Central memory CD4-positive, alpha-beta T cell (primary cell): ENCODE data around the gene DDX41.
A peak's percentile ranks its signal among the peaks of the same experiment; 100 is the strongest.

Experiments
- DNase-seq: peaks from one replicate; pipeline ENCODE4 v3.0.0; 2022

DDX41 gene

DNA sequence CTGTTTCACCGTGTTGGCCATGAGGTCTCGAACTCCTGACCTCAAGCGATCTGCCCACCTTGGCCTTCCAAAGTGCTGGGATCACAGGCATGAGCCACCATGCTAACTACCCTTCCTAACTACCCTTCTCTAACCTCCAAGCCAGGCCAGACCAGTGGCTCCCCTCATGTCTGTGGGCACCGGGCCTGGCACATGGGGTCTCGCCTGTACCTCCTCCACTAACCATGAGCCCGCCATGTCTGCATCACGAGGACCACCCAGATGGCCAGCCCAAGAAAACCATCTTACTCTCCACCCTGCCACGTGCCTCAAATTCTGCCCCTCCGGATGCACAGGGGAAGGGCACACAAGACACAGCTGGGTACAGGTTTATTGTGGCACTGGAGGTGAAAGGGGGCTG, 33.7 kb downstream of the DDX41 start:
- no peak for DNase-seq

DNA sequence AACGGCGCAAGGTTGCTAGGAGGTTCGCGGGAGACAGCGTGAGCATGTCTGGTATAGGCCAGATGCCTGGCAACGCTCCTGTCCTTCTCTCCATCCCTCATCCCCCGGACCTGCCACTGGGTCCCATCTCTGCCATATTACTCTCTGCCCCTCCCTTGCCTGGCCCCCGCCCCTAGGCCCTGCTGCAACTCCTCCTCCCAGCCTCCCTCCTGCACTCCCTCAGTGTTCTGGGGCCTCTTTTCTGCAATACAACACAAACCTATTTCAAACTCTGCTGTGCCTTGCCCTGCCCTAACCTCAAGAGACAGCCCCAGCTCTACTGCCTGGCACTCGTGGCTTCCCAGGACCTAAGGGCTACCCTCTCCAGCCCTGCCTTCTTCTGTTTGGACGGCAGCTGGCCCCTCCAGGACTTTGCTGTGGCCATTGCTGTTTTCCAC, 34.4 kb downstream of the DDX41 start:
- DNase-seq, result no peak

DNA sequence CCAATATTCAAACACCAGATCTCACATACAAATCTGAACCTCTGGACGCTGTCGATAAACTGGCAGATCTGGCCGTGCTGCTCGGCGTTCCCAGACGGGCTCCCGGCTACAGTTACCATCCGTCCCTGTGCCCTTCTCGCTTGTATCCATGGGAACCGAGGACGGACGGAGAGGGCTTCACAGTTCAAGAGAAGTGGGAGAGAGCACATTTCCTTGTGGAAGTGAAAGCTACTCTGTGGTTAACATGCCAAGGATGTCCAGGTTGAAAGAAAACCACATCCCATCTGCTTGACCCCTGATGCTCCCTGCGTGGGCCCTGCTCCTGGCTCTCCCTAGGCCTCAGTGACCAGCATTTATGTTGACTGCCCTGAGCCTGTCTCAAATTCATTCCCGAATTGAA, 37.0 kb downstream of the DDX41 start:
- no peak for DNase-seq

DNA sequence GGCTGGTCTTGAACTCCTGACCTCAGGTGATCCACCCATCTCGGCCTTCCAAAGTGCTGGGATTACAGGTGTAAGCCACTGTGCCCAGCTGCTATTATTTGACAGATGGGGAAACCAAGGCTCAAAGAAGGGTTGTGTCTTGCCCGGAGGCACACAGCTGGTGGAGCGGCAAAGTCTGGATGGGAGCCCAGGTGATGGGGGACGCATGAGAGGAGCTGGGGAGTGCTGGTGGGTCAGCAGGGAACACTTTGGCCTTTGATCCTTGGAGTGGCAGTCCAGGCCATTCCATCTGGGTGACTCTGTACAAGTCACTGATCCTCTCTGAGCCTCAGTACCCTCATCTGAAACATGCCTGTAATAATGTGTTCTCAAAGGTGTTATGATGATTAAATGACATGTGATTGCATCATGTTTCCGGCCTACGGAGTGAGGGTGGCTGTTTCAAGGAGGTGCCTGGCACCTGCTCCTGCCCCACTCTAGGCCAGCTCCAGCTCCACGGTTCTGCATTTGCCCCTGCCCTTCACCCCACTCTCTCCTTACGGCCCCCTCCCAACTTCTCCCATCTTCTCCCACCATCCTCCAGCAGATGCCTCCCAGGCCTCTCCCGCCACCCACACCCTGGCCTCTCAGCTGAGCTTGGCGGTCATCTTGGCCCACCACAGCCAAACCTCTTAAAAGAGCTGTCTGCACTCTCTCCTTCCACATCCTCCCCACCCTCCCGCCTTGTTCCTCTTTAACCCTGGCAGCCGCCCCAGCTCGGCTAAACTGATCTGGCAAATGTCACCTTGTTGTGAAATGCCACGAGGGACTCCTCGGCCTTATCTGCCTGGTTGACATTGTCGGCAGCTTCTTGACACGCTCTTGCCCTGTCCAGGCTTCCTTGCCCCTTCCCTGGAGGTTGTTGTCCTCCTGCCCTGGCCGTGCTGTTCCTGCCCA, 37.8 kb downstream of the DDX41 start:
- DNase-seq, result no peak

DNA sequence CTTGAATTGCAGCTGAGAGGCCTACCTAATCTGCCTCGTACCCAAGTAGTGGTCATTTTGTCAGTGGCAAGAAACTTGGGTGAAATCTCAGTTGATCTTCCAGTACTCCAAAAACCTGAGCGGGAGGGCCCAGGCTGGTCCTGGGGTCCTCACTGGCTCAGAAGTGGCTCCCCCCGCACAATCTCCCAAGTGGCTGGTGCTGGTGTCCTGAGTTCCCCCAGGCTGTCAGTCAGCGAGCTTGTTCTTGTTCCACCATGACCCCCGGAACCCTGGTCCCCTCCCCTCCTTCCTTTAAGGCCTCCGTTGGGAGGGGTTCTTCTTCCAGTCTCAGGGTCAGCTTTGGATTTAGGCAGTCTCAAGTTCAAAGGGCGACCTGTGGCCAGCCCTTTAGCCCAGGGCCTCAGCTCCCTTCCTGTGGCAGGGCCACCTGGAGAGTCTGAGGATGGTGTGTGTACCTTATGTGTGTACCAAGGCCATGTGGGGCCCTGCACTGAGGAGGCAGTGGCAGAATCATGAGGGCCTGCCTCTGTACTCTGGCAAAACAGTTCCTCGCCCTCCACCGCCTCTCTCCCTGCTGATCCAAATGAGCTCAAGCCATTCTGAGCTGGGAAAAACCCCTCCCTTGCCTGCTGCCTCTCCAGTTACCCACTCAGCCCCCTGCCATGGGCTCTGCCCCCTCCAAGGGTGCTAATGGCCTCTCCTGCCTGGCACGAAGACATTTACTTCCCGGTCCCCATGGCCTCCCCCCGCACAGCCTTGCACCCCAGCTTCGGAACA, 38.9 kb downstream of the DDX41 start:
- no peak for DNase-seq

DNA sequence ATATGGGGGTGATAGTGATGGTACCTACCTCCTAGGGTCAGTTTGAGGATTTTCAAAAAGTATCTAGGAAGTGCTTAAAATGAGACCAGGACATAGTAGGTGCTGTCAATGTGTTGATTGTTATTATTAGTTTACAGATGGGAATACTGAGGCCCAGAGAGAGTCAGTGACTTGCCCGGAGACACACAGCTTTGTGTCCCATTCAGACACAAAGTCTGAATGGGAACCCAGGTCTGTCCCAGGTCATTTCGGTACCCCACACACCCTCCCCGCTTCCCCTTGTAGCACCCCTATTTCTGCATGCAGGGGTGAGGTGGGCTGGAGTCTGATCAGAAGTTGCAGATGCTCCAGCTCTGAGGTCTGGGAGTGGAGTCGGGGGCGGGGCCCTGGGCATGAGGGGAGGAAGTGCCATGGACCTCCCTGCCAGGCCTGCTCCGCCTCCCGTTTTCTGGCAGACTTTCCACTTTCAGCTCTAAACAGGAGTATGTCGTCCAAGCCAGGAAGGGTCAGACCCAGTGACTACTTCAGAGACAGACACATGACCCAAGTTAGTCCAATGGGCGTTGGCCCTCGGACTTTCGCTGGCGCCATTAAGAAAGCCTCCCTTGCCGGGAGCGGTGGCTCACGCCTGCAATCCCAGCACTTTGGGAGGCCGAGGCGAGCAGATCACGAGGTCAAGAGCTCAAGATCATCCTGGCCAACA, 40.1 kb downstream of the DDX41 start:
- no peak for DNase-seq

DNA sequence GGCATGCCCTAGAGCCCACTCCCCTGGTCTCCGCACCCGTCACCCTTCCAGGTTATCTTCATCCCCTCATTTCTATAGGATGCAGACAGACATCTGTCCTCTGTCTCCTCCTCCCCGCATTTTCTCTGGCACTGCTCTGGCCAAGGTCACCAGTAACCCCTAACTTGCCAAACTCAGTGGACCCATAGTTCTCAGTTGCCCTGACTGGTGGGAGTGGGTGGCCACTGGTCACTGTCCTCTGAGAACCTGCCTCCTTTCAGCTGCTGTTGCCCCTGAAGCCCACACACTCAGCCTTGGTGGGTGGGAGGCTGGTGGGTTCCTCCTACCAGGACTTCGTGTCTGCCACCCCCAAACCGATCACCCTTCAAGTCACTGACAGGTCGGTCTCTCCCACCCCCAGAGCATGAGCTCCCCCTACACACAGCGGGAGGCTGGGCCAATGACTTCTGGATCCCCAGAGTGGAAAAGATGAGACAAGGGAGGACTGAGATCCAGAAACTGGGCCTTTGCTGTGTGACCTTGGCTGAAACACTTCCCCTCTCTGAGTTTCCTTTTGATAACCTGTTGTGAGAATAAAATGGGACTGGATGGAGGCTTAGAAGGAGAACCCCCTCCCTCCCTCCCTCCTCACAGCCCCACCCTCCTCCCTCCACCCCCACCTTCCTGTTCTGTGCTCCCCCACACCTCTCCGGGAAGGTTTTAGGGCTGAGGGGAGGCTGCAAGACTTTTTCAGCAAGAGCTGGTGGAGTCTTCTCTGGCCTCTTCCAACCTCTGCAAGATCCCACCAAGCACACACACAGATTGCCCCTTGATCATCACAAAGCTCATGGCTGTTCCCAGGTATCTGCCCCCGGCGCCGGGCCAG, 41.0 kb downstream of the DDX41 start:
- no peak for DNase-seq

DNA sequence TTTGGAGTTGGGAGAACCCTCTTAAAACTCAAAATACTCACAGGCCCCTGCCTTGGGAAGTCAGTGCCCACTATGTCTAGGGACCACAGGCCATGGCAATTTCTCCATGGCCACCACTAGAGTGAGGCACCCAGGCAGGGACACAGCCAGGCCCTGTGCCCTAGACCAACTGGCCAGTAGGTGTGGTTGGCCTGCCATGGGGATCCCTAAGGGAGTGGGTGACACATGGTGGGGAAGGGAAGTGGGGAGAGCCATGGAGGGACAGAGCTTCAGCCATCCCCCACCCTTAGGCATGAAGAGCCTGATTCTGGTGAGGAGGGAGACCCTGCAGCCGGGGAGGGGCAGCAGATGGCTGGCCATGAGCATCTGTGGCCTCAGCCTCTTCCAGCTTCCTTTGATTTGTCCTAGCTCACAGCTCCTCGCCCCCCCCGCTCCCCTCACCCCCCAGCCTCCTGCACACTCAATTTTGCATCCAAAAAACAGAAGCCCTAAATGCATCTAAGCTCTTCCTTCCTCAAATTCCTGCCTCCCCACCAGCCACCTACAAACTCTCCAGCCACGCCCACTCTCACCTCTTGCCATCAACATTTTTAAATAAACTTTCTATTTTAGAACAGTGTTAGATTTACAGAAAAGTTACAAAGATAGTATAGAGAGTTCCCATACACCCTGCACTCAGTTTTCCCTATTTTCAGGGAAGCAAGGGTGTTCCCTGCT, 41.8 kb downstream of the DDX41 start:
- DNase-seq, result no peak

DNA sequence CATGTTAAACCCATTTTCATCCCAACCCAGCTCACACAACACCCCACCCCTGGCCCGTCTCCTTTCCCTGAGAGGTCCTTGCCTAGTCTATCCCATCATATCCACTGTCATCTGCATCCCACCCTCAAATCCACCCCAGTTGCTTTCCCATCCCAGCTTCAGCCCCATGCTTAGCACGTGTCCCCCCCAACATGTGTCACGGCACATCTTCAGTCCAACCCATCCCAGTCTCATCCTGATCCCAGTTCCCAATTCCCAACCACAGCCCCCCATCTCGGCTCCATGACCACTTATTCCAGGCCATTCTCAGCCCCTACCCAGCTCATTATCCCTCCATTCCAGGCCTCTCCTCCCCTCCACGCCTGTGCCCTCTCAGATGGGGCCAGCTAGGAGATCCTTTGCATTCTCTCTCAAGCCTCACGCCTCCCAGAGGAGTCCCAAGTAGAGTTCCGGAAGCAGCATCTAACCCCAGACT, 42.7 kb downstream of the DDX41 start:
- no peak for DNase-seq

DNA sequence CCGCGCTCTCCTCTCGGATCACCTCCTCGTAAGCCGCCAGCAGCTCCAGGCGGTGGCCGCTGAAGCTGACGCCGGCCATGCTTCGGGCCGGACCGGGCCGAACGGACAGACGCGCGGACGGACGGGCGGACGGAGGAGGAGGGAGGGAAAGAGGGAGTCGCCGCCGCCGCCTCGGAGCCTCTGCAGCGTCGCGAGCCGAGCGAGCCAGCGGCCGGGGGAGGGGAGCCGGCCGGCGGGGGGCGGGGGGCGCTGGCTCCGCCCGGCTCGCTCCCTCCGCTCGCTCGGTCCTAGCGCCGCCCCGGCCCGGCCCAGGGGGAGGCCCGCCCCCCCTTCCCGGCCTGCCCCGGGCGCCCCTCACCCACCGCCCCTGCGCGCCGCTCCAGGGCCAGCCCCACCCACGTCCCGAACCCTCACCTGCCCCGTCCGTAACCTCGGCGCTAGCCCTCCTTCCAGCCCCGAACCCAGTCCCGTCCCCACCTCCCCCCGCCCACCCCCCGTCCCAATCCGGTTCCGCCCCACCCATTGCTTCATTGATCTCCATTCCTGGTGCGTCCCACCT, 43.2 kb downstream of the DDX41 start, which contains the start of gene DBN1:
DBN1 (minus strand) TSS at position 192 of the 559 bp plus-strand sequence; CDS start at position 79, 113 bp downstream.
- no peak for DNase-seq

DNA sequence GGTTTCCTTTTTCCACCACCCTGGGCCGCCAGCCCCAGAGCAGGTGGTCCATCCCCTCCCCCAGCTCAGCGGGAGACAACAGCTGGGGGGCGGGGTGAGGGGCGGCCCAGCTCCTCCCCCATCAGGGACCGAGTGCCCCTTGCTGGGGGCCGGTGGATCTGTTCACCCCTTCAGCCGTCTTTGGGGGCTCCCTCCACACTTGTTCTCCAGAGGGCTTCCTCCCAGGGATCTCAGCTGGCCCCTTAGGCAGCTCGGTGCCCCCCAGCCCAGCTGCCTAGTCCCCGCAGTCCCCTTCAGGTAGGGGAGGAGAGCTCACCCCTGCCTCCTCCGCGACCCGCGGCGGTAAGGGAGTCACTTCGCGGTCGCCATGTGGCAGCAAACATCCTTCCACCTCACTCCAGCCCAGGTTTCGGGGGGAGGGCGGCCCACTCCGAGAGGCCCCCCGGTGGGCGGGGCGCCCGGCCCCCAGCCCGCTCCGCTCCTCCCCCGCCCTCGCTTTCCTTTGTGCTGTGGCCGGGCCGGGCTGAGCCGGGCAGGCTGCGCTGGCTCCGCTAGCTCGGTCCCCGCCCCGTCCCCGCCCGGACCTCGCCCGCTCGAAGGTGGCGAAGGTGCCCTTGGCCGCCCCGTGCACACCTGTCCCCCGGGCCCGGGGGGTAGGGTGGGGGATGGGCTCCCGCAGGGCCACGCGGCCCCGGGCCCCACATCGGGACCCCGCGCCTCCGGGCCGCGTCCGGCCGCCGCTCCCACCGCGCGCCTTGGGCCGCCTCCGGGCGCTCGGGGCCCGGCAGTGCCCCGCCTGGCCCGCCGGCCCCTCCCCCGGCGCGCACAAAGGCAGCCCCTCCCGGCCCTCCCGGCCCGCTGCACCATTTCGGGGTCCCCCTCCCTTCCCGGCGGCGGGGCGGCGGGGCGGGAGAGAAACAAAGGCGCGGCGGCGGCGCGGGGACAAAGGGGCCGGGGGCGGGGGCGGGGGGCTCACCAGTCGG, 44.0 kb downstream of the DDX41 start:
- peak; percentile 24 for DNase-seq

DNA sequence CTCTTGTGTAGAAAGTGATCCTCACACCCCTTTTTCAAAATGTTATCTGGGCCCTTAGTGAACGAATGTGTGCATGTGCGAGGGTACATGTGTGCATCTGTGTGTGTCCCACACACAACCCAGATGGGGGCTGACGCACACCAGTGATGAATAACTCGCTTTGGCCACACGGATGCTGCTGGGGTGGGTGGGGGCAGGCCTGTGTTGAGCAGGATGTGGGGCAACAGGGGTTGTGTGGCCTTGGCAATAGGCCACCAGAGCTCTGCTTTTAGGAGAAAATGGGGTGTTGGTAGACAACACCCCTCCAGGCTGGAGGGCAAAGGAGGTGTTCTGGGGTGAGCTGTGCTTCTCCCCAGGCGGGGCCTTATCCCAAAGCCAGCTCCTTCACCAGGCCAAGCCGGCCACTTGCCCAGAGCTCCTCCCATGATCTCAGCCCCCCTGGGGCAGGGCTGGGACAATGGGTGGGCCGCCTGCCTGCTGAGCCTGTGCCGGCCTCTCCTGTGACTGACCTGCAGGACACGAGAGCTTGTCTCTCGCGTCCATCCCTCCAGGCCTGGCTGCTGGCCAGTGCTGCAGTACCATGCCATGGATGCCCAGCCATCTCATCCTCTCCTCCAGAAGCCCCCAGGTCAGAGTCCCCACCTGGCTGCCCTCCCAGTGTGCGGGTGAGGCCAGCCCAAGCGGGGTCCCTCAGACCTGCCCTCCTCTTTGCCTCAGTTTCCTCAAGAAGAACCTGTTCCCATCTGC, 45.0 kb downstream of the DDX41 start:
- DNase-seq, result no peak

DNA sequence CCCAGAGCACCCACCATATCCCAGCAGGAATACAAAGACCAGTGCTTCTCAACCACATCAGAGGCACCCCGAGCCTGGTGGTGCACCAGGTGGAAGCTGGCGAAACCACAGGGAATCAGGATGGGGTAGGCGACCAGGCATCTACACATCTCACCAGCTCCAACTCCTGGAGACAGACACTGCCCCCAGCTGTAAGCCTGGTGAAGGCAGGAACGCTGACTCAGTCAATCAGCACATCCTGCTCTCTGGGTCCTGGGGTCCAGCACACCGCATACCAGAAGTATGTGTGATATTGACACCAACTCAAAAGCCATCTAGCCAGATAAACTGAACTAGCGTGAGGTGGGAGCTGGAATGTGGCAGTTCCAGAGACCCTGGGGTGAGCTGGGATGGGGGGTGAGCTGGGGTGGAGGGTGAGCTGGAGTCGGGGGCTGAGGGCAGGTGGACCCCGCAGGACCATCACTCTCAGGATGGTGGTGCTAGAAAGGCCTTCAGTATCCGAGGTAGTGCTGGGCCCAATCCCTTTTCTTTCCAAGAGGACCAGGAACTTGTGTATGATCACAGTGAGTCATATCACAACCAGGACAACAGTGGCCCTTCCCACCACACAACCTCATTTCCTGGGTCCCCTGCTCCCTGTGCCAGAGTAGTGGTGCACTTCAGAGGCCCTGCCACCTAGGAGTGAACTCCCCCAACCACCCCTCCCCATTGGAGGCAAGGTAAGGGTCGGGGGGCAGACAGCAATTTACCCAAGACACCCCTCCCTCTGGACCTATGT, 45.8 kb downstream of the DDX41 start:
- DNase-seq, result no peak

DNA sequence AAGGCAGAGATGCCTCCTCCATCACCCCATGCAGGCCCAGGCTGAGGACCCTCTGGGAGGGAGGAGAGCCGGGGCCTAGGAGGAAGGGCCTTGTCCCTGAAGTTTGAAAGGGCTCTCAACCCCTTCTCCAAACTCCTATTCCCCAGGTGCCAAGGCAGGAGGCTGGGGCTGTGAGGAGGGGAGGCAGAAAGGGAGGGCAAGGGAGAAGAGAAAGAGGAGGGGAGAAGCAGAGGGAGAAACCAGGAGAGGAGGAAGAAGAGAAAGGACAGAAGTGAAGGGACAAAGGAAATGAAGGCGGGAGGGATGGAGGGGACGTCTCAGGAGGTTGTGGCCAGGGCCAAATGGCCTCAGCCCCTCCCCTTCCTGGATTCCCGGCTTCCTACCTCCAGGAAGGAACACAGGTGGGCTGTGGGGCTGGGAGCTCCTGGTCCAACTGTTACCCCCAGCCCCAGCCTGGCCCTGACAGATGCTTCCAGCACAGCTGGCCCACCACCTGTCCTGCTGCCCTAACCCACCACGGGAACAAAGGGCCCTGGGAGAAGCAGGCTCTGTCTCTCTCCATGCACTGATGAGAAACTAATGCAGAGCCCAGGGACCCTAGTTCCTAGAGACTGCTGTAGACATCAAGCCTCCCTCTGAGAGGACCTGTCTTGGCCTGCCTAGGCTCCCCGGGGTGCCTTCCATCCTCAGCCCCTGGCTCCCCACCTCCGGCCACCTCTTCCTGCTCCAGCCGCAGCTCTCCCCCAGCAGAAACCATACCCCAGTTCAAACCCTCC, 46.8 kb downstream of the DDX41 start:
- no peak for DNase-seq

DNA sequence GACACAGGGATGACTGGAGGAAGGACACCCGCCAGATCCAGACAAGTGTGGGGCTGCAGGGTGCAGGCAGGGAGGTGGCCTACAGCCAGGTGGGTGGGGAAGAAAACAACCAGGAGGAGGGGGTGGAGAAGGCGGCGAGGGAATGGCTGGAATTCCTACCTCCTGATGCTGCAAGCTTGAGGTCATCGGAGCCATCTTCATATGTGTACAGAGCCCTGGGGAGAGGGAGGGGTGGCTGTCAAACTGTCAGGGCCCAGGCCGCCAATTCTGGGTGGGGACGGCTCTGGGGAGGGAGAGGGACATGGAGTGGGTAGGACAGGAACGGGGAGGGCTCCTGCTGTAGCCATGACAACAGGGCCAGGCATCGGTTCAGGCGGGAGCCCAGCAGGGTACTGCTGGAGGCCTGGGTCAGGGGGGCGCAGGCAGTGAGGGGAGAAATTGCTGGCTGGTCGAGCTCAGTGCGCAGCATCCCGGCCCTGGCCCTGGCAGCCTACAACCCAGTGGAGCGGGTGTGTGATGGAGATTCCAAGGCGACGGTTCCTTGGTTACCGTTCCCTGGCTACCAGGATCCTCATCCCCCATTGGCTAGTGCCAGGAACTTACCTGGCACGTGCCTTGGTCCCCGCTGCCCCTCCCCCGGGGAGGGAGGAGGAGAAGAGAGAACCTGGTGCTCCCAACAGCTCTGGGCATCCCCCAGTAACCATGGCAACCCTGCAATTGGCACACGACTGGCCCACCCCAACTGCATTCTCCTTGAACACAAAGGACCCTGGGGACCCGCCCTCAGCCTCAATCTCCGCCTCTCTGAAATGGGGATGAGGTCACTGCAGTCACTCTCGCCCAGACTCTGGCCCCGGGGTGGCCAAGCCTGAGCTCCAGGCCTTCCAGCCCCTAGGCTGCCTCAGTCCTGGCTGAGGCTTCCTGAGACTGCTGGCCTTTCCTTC, 47.8 kb downstream of the DDX41 start:
- DNase-seq, result no peak

DNA sequence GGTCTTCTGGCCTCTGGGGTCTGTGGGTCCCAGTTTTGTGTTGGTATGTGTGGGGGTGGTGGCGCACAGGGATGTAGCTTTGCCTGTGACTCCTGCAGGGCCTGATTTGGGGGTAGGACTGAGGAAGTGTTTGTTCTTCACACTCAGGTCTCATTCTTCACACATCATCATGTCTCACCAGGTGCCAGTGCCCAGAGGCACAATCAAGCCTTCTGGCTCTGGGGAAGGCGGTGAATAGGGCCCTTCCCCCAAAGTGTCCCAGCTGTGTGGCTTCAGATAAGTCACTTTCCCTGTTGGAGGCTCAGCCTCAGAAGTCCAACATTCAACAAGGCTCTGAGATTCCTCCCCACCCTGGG, 48.5 kb downstream of the DDX41 start:
- DNase-seq, result no peak
